Body of pancreas (tissue), 4 donors: ENCODE results near the gene ZNF497.

Source experiments
- CTCF ChIP-seq, 7 experiments: fragments of 450-650 bp in 4 of 7; fragments of 200-600 bp in 3 of 7; sonication (generic) in 3 of 7; IDR thresholded peaks; one replicate each; pipeline ENCODE4 v1.5.1; 2016 to 2019; ENCODE audit warnings: antibody characterized with exemption in 7 of 7
- POLR2A ChIP-seq, 3 donors: fragments of 450-650 bp; IDR thresholded peaks; one replicate each; pipeline ENCODE4 v1.6.1; 2016; ENCODE audit warnings: antibody characterized with exemption in 3 of 3, mild to moderate bottlenecking in 2 of 3

DNA sequence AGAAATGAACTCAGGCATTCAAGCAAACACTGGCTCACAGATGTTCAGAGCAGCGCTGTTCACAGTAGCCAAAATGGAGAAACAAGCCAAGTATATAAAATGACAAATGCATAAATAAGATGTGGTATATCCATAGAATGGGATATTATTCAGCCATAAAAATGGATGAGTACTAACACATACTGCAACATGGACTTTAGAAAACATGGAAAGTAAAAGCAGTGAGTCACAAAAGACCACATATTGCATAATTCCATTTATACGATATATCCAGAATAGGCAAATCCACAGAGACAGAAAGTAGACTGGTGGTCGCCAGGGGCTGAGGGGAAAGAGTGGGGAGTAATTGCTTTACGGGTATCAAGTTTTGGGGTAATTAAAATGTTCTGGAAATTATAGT lies 11.6 kb upstream of the ZNF497 start:
- no peak for TF ChIP-seq CTCF (IDR thresholded peaks at IDR 0.05)
- no peak for TF ChIP-seq POLR2A (IDR thresholded peaks at IDR 0.05)
